Stimulated activated CD4-positive, alpha-beta T cell treated with anti-CD3 and anti-CD28 coated beads, Interleukin-4, amount 100 ng/mL, for 48 hours (primary cell): ENCODE data around the gene STK32B.

Source experiments
- DNase-seq, 2 donors: peaks; one replicate each; pipeline ENCODE4 v3.0.0-alpha.2; 2020; ENCODE audit warnings: low read depth in 2 of 2

STK32B gene

GRCh38 chr4:5067908-5068307 lies 16.6 kb downstream of the STK32B start:
- no peak for DNase-seq

- no peak for DNase-seq
These were observed 18.6 kb downstream of the STK32B start for GRCh38 chr4:5069901-5070300.

GRCh38 chr4:5072948-5073347 lies 21.7 kb downstream of the STK32B start:
- no peak for DNase-seq

GRCh38 chr4:5078009-5078408 lies 26.7 kb downstream of the STK32B start:
- DNase-seq: no peak

GRCh38 chr4:5079581-5079980 lies 28.3 kb downstream of the STK32B start:
- DNase-seq: no peak

GRCh38 chr4:5081441-5081999 lies 30.2 kb downstream of the STK32B start:
- DNase-seq: no peak

GRCh38 chr4:5082376-5082775 lies 31.1 kb downstream of the STK32B start:
- DNase-seq: no peak

- DNase-seq: no peak
These were observed 33.7 kb downstream of the STK32B start for GRCh38 chr4:5084911-5085475.

- DNase-seq: no peak
These were observed 35.3 kb downstream of the STK32B start for GRCh38 chr4:5086535-5086934.

GRCh38 chr4:5096261-5096660 lies 45.0 kb downstream of the STK32B start:
- DNase-seq: no peak

GRCh38 chr4:5098176-5098575 lies 46.9 kb downstream of the STK32B start:
- no peak for DNase-seq

- DNase-seq: no peak
These were observed 49.1 kb downstream of the STK32B start for GRCh38 chr4:5100336-5100735.

- no peak for DNase-seq
These were observed 49.7 kb downstream of the STK32B start for GRCh38 chr4:5100986-5101385.

GRCh38 chr4:5101571-5101970 lies 50.3 kb downstream of the STK32B start:
- no peak for DNase-seq

GRCh38 chr4:5110901-5111300 lies 59.6 kb downstream of the STK32B start:
- DNase-seq: no peak

GRCh38 chr4:5112333-5113095 lies 61.2 kb downstream of the STK32B start:
- no peak for DNase-seq

- DNase-seq: no peak
These were observed 63.7 kb downstream of the STK32B start for GRCh38 chr4:5114950-5115349.

GRCh38 chr4:5118091-5118786 lies 67.0 kb downstream of the STK32B start:
- DNase-seq: no peak

GRCh38 chr4:5118994-5119835 lies 67.9 kb downstream of the STK32B start:
- no peak for DNase-seq

- no peak for DNase-seq
These were observed 68.8 kb downstream of the STK32B start for GRCh38 chr4:5120067-5120466.

GRCh38 chr4:5120468-5120867 lies 69.2 kb downstream of the STK32B start:
- DNase-seq: no peak

- no peak for DNase-seq
These were observed 70.8 kb downstream of the STK32B start for GRCh38 chr4:5122114-5122513.
